Caco-2 (cell line): Measurements from ENCODE around the gene NYAP1. TPM values are rescaled to one million over a fixed set of nuclear protein-coding genes. Genes with fewer than 3 reads are reported as not detected.

Source experiments
- BruUV-seq: library from RNA; stranded (reverse); fragments of 400-500 nt; replicated peaks from 2 replicates; lab custom pipeline; 2021; lab: Mats Ljungman, UMichigan
- CTCF ChIA-PET: fragments of 300-600 bp; sonication (Branson Sonifier 250); formaldehyde crosslinking; loops from one replicate; lab custom pipeline; 2022; ENCODE audit warnings: antibody characterized with exemption; lab: Charles Lee
- POLR2A ChIA-PET: fragments of 300-600 bp; sonication (Branson Sonifier 250); formaldehyde crosslinking; loops from one replicate; lab custom pipeline; 2022; ENCODE audit warnings: antibody characterized with exemption; lab: Charles Lee
- DNase-seq, 2 experiments: peaks; one replicate each; pipeline versions ENCODE4 v3.0.0 to v3.0.0-alpha.2; 2020 to 2022
- H3K27me3 ChIP-seq: replicated peaks from 2 replicates; pipeline ENCODE4 v1.6.0; 2011; ENCODE audit warnings: low read length; ENCODE audit not compliant: control insufficient read depth, insufficient read depth
- H3K36me3 ChIP-seq: 2 replicates; pipeline ENCODE4 v1.5.1; 2011; ENCODE audit warnings: low read length; ENCODE audit not compliant: control insufficient read depth, insufficient read depth
- H3K4me1 ChIP-seq: fragments of 250-450 bp; sonication (Bioruptor Pico); 2 replicates; pipeline ENCODE4 v1.5.1; 2020; ENCODE audit warnings: mild to moderate bottlenecking
- H3K4me3 ChIP-seq: 2 replicates; pipeline ENCODE4 v1.5.1; 2011; ENCODE audit warnings: low read depth, mild to moderate bottlenecking, control low read depth, low read length
- H3K9me3 ChIP-seq: fragments of 250-450 bp; sonication (Bioruptor Pico); 2 replicates; pipeline ENCODE4 v1.5.1; 2020; ENCODE audit warnings: mild to moderate bottlenecking, moderate library complexity
- H3K27ac Mint-ChIP-seq: one replicate; pipeline ENCODE4 v1.8.0; 2022; ENCODE audit warnings: mixed read lengths; ENCODE audit not compliant: unreplicated experiment
- H3K27me3 Mint-ChIP-seq: one replicate; pipeline ENCODE4 v1.8.0; 2022; ENCODE audit warnings: mixed read lengths; ENCODE audit not compliant: insufficient read depth, unreplicated experiment
- H3K36me3 Mint-ChIP-seq: one replicate; pipeline ENCODE4 v1.8.0; 2022; ENCODE audit warnings: mild to moderate bottlenecking, mixed read lengths; ENCODE audit not compliant: insufficient read depth, unreplicated experiment
- H3K4me1 Mint-ChIP-seq: one replicate; pipeline ENCODE4 v1.8.0; 2022; ENCODE audit warnings: low read depth, mixed read lengths; ENCODE audit not compliant: unreplicated experiment
- H3K4me3 Mint-ChIP-seq: one replicate; pipeline ENCODE4 v1.8.0; 2022; ENCODE audit warnings: mild to moderate bottlenecking, moderate library complexity, mixed read lengths; ENCODE audit not compliant: unreplicated experiment
- H3K9me3 Mint-ChIP-seq: one replicate; pipeline ENCODE4 v1.8.0; 2022; ENCODE audit warnings: mixed read lengths; ENCODE audit not compliant: unreplicated experiment
- intact Hi-C: fragments of 100-400 bp; cut with micrococcal nuclease; formaldehyde crosslinking; loops from one replicate; pipeline ENCODE4 v1.10.0; 2022; ENCODE audit not compliant: unreplicated experiment
- total RNA-seq: library from RNA; stranded (reverse); gene quantifications from 2 replicates; pipeline ENCODE4 v1.2.3, GENCODE V29; 2022
- TF ChIP-seq, protein P1 (sequence below), 2 experiments: fragments of 200-600 bp in 1 of 2; IDR thresholded peaks; 1 replicate in 1 of 2; 2 replicates in 1 of 2; pipeline versions ENCODE4 v1.5.1 to v1.8.0; 2011 to 2022; ENCODE audit warnings: antibody characterized with exemption in 1 of 2, control low read depth in 1 of 2, inconsistent platforms in 1 of 2, low read depth in 1 of 2, low read length in 1 of 2, mild to moderate bottlenecking in 1 of 2, moderate library complexity in 1 of 2; ENCODE audit not compliant: insufficient read depth in 1 of 2, severe bottlenecking in 1 of 2, unreplicated experiment in 1 of 2

Gene NYAP1
- total RNA-seq, 1 experiment from 2014 or later, result 1.3 TPM

DNA sequence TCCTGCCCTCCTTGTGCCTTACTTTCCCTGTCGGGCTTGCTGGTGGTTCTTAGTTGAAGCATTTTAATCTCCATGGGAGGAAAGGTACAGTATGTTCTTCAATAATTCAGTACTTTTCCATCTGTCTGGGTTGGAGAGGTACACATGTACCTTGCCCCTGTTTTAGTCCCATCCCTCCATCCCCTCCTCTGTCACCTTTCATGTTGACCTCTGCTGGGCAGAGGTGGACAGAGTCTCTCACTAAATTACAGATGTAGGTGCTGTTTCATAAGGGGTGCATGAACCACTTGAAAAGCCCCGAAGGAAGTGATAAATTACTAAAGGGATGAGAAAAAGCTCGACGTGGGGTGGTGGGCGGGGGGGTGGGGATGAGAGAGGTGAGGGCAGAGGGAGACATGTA is 60.7 kb downstream of the NYAP1 start:
- no peak for DNase-seq
- peak overlapping the region; percentile 52 for H3K4me3 Mint-ChIP-seq
- ChIA-PET POLR2A (no interaction called here), CTCF (interaction anchor here (1.7 kb wide), 1 partner anchor 15 kb away, joined by 8 read pairs; no protein-coding TSS in a partner anchor)
- H3K27me3 Mint-ChIP-seq, result no peaks in the 10 kb centered on the region
- Histone ChIP-seq H3K9me3 (no peaks in the 10 kb centered on the region), H3K4me1 (peaks cover 67% of the 10 kb centered on the region), H3K36me3 (no peaks in the 10 kb centered on the region), H3K27me3 (no peaks in the 10 kb centered on the region), H3K4me3 (no peak overlapping the region)
- no TSS peak for BruUV-seq
- peaks cover 30% of the 10 kb centered on the region for H3K36me3 Mint-ChIP-seq
- peaks cover 62% of the 10 kb centered on the region for H3K4me1 Mint-ChIP-seq
- H3K9me3 Mint-ChIP-seq, result no peaks in the 10 kb centered on the region
- H3K27ac Mint-ChIP-seq, result peak overlapping the region; percentile 80
- TF ChIP-seq, protein P1, sequence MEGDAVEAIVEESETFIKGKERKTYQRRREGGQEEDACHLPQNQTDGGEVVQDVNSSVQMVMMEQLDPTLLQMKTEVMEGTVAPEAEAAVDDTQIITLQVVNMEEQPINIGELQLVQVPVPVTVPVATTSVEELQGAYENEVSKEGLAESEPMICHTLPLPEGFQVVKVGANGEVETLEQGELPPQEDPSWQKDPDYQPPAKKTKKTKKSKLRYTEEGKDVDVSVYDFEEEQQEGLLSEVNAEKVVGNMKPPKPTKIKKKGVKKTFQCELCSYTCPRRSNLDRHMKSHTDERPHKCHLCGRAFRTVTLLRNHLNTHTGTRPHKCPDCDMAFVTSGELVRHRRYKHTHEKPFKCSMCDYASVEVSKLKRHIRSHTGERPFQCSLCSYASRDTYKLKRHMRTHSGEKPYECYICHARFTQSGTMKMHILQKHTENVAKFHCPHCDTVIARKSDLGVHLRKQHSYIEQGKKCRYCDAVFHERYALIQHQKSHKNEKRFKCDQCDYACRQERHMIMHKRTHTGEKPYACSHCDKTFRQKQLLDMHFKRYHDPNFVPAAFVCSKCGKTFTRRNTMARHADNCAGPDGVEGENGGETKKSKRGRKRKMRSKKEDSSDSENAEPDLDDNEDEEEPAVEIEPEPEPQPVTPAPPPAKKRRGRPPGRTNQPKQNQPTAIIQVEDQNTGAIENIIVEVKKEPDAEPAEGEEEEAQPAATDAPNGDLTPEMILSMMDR (IDR thresholded peaks at IDR 0.05; ENCODE audit: insufficient read depth in 1 of 2, low read depth in 1 of 2, low read length in 1 of 2, severe bottlenecking in 1 of 2, unreplicated experiment in 1 of 2), result no peak
- intact Hi-C loops, result loop anchor here (2.0 kb wide), 1 partner anchor 62 kb away; the partner anchor contains the start of gene NYAP1

Other genes starting within 250 kb of the NYAP1 start
- not detected in 2 replicates for gene SPDYE3, start 176.2 kb upstream of the NYAP1 start, total RNA-seq
- 53.4 and 58.9 TPM in 2 replicates for gene PILRB, start 125.8 kb upstream of the NYAP1 start, total RNA-seq
- gene PILRA, start 110.4 kb upstream of the NYAP1 start, total RNA-seq, result 0.68 TPM in 1 of 2 replicates, not detected in the other
- 3.4 and 4.4 TPM in 2 replicates for gene ZCWPW1, start 55.2 kb upstream of the NYAP1 start, total RNA-seq
- 41.0 and 43.3 TPM in 2 replicates for gene MEPCE, start 54.1 kb upstream of the NYAP1 start, total RNA-seq
- gene PPP1R35, start 47.4 kb upstream of the NYAP1 start, total RNA-seq, result 38.3 and 39.5 TPM in 2 replicates
- gene SPACDR, start 19.7 kb upstream of the NYAP1 start, total RNA-seq, result 0.41 and 0.84 TPM in 2 replicates
- 27.2 and 32.0 TPM in 2 replicates for gene TSC22D4, start 4.7 kb upstream of the NYAP1 start, total RNA-seq
- 58.5 and 60.7 TPM in 2 replicates for gene AGFG2, start 55.3 kb downstream of the NYAP1 start, total RNA-seq
- gene SAP25, start 90.0 kb downstream of the NYAP1 start, total RNA-seq, result 1.9 and 2.0 TPM in 2 replicates
- gene LRCH4, start 102.2 kb downstream of the NYAP1 start, total RNA-seq, result 69.5 and 71.4 TPM in 2 replicates
- 1.4 and 1.5 TPM in 2 replicates for gene FBXO24, start 102.4 kb downstream of the NYAP1 start, total RNA-seq
- 10.4 and 12.9 TPM in 2 replicates for gene PCOLCE, start 118.4 kb downstream of the NYAP1 start, total RNA-seq
- gene MOSPD3, start 128.6 kb downstream of the NYAP1 start, total RNA-seq, result 24.6 and 24.7 TPM in 2 replicates
- gene TFR2, start 157.6 kb downstream of the NYAP1 start, total RNA-seq, result 8.1 and 9.7 TPM in 2 replicates
- not detected in 2 replicates for gene ACTL6B, start 172.5 kb downstream of the NYAP1 start, total RNA-seq
- gene GNB2, start 189.8 kb downstream of the NYAP1 start, total RNA-seq, result 200 and 216 TPM in 2 replicates
- gene GIGYF1, start 210.3 kb downstream of the NYAP1 start, total RNA-seq, result 53.1 and 54.9 TPM in 2 replicates
- 65.7 and 66.9 TPM in 2 replicates for gene POP7, start 222.2 kb downstream of the NYAP1 start, total RNA-seq
- gene EPO, start 236.5 kb downstream of the NYAP1 start, total RNA-seq, result 0.72 and 1.1 TPM in 2 replicates
- not detected in 2 replicates for gene ZAN, start 249.7 kb downstream of the NYAP1 start, total RNA-seq